Testis (tissue), 3 donors: Measurements from ENCODE around the gene CNNM1. TPM values are rescaled to one million over a fixed set of nuclear protein-coding genes. Genes with fewer than 3 reads are reported as not detected.

Experiments
- DNase-seq: peaks from one replicate; pipeline ENCODE4 v3.0.0-alpha.2; 2019
- H3K27ac ChIP-seq, 2 donors: fragments of 200-600 bp; sonication (generic); one replicate each; pipeline ENCODE4 v1.5.1; 2019
- H3K27me3 ChIP-seq: fragments of 200-600 bp; sonication (generic); one replicate; pipeline ENCODE4 v1.5.1; 2019
- H3K36me3 ChIP-seq: fragments of 200-600 bp; sonication (generic); one replicate; pipeline ENCODE4 v1.5.1; 2017; ENCODE audit warnings: low read depth; ENCODE audit errors: missing control alignments
- H3K4me1 ChIP-seq: fragments of 200-600 bp; sonication (generic); one replicate; pipeline ENCODE4 v1.5.1; 2019
- H3K4me3 ChIP-seq, 2 donors: fragments of 200-600 bp; sonication (generic); one replicate each; pipeline ENCODE4 v1.5.1; 2017 to 2019
- H3K9me3 ChIP-seq: fragments of 200-600 bp; sonication (generic); one replicate; pipeline ENCODE4 v1.5.1; 2017
- POLR2A ChIP-seq: fragments of 450-650 bp; IDR thresholded peaks from one replicate; pipeline ENCODE4 v1.6.1; 2017; ENCODE audit warnings: antibody characterized with exemption, mild to moderate bottlenecking, moderate library complexity
- WGBS, 2 donors: methylation state at CpG; one replicate each; pipeline ENCODE4 v1.1.5; 2018; 5-methylcytosine and 5-hydroxymethylcytosine counted together
- intact Hi-C: fragments of 100-400 bp; cut with DNase I; formaldehyde crosslinking; loops from one replicate; pipeline ENCODE4 v1.15.1; 2023; ENCODE audit warnings: low total_unique reads
- polyA plus RNA-seq: library from polyadenylated mRNA; stranded (reverse); fragments of 350-450 nt; fragmentation: Illumina TruSeq; extraction: RNeasy Lipid Tissue Mini Kit (QIAGEN cat#74804); gene quantifications from one replicate; pipeline ENCODE4 v1.2.3, GENCODE V29; 2014; ENCODE audit warnings: low read depth, low replicate concordance; ENCODE audit not compliant: insufficient read depth
- total RNA-seq, 2 donors: library from RNA; depleted of rRNA; stranded (reverse); fragments of >200 nt; gene quantifications; one replicate each; pipeline ENCODE4 v1.2.3, GENCODE V29; 2016
- TF ChIP-seq, protein P1 (sequence below), 3 experiments: fragments of 450-650 bp in 2 of 3; fragments of 200-600 bp in 1 of 3; sonication (generic) in 1 of 3; IDR thresholded peaks; one replicate each; pipeline ENCODE4 v1.5.1; 2016 to 2019; ENCODE audit warnings: antibody characterized with exemption in 3 of 3, mild to moderate bottlenecking in 2 of 3, moderate library complexity in 1 of 3

CNNM1 gene
- total and polyA plus RNA-seq, 3 donors from 2014 or later: 29.0 to 53.8 (median 51.9) TPM

DNA sequence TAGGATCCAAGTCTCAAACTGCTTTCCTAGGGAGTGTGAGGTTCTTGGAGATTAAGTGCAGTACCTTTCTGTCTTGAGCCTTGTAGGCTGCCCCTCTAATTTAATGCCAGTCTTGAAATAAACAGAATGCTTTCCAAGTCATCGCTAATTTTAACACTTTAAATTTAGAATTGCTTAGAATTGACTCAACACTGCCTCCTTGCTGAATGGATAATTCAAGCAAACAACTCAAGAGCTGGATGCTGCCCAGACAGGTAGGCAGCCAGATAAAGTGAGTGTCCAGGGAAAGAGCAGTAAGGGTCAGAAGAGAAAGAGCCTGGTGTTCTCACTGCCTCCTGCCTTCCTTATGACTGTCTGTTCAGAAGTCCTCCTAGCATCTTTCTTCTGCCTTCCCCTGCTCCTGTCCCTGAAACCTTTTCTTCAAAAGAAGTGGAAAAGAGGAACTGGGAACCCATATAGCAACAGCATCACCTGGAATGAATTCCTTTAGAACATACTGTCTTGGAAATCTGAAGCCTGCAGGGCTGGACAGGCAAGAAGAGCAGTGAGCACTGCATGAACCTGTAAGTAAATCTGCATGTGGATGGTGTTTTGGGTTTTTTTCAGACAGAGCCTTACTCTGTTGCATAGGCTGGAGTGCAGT lies 104.3 kb downstream of the CNNM1 start:
- Histone ChIP-seq H3K27me3 (no peaks in the 10 kb centered on the region), H3K9me3 (no peaks in the 10 kb centered on the region), H3K4me3 (no peak overlapping the region), H3K4me1 (peaks cover 10% of the 10 kb centered on the region), H3K27ac (no peak overlapping the region), H3K36me3 (no peaks in the 10 kb centered on the region)
- intact Hi-C loops: loop anchor here (10.0 kb wide), 1 partner anchor 191 kb away; the partner anchor contains the start of gene SLC25A28
- DNase-seq: no peak
- TF ChIP-seq, protein P1, sequence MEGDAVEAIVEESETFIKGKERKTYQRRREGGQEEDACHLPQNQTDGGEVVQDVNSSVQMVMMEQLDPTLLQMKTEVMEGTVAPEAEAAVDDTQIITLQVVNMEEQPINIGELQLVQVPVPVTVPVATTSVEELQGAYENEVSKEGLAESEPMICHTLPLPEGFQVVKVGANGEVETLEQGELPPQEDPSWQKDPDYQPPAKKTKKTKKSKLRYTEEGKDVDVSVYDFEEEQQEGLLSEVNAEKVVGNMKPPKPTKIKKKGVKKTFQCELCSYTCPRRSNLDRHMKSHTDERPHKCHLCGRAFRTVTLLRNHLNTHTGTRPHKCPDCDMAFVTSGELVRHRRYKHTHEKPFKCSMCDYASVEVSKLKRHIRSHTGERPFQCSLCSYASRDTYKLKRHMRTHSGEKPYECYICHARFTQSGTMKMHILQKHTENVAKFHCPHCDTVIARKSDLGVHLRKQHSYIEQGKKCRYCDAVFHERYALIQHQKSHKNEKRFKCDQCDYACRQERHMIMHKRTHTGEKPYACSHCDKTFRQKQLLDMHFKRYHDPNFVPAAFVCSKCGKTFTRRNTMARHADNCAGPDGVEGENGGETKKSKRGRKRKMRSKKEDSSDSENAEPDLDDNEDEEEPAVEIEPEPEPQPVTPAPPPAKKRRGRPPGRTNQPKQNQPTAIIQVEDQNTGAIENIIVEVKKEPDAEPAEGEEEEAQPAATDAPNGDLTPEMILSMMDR (IDR thresholded peaks at IDR 0.05): no peak
- TF ChIP-seq POLR2A: no peak
- WGBS, 2 donors: 40 to 46% methylated on average over 1 of the region's 1 CpG

DNA sequence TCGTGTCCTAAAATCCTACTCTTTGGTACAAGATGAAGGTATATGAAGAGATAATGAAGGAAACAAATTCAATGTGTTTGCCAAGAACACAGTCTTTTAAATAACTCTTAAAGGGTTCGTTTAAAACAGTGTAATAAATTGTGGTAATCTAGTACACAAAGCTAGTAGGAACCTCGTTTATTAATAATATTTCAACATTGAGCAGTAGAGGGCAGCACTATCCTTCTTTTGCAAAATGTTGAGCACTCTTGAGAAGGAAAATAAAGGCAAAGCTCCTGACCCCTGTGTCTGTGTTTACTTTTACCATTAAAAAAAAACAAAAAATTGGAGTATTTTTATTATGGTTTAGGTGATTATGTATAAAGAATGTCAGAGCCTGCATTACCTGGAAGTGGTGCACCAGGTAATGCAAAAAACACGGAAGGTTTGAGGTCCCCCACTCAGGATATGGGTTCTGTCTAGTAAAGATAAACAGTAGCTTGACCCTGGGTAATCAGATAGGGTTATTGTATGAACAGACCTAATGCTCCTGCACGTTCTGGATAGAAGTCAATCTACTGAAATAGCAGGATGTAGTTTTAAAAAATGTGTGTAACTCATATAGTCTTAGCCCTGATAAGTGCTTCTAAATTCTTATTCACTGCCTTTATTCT lies 107.0 kb downstream of the CNNM1 start:
- Histone ChIP-seq H3K27ac (no peak overlapping the region), H3K4me1 (peaks cover 3% of the 10 kb centered on the region), H3K36me3 (no peaks in the 10 kb centered on the region), H3K9me3 (no peaks in the 10 kb centered on the region), H3K4me3 (no peak overlapping the region), H3K27me3 (no peaks in the 10 kb centered on the region)
- WGBS, 2 donors: 38 to 44% methylated on average over 5 of the region's 5 CpGs
- no peak for DNase-seq
- intact Hi-C loops: loop anchor here (10.0 kb wide), 1 partner anchor 189 kb away; the partner anchor contains the start of gene SLC25A28
- TF ChIP-seq POLR2A: no peak
- TF ChIP-seq, protein P1 (IDR thresholded peaks at IDR 0.05): peak; percentile 46 to 54 (median 53)

DNA sequence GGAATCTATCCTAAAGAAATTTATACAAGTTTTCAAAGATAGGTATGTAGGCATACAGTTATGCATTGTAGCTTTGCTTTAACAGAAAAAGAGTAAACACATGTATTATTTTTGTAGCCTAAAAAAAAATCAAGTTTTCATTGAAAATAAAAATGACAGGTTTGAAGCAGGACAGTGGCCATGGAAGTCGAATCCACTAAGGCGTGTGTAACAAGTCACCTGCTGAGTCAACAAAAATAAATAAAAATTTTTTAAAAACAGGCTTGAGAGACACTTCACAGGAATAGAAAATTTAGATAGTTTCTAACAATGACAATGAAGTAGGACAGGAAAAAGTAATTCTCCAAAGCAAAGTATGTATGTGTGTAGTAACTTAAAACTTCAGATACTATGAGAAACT lies 109.7 kb downstream of the CNNM1 start:
- H3K9me3 ChIP-seq: no peaks in the 10 kb centered on the region
- H3K36me3 ChIP-seq: no peaks in the 10 kb centered on the region
- no peak overlapping the region for H3K27ac ChIP-seq
- no peaks in the 10 kb centered on the region for H3K4me1 ChIP-seq
- intact Hi-C loops: loop anchor here (10.0 kb wide), 1 partner anchor 186 kb away; the partner anchor contains the start of gene SLC25A28
- H3K4me3 ChIP-seq: no peak overlapping the region
- TF ChIP-seq POLR2A: no peak
- TF ChIP-seq, protein P1 (IDR thresholded peaks at IDR 0.05): no peak
- WGBS, 2 donors: 95% methylated on average over 2 of the region's 2 CpGs
- H3K27me3 ChIP-seq: no peaks in the 10 kb centered on the region
- DNase-seq: no peak

DNA sequence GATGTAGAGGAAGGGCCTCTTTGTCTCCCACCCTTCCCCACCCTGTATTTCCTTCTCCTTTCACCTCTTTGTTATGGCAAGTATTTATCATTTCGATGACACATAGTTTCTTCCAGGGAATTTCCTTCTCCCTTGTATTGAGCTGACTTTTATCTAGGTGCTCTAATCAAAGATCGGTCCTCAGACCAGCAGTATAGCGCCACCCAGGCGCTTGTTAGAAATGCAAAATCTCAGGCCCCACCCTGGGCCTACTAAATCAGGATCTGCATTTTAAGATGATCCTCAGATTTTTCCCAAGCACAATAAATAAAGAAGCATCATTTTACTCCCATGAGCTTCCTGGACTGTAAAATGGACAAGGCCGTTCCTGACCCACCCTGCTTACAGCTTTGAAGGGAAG lies 113.2 kb downstream of the CNNM1 start:
- 76 to 84% methylated on average over 5 of the region's 5 CpGs for WGBS, 2 donors
- Histone ChIP-seq H3K36me3 (no peaks in the 10 kb centered on the region), H3K9me3 (no peaks in the 10 kb centered on the region), H3K4me1 (no peaks in the 10 kb centered on the region), H3K27ac (no peak overlapping the region), H3K4me3 (no peak overlapping the region), H3K27me3 (no peaks in the 10 kb centered on the region)
- no peak for TF ChIP-seq POLR2A
- TF ChIP-seq, protein P1 (IDR thresholded peaks at IDR 0.05): no peak
- DNase-seq: no peak
- intact Hi-C loops: no loop called here
